ENCODE results near the gene MUTYH. TPM values are rescaled to one million over a fixed set of nuclear protein-coding genes. Genes with fewer than 3 reads are reported as not detected.

Gene MUTYH
- total RNA-seq, 4 donors from 2014 or later: 12.6 to 49.2 (median 26.3) TPM

DNA sequence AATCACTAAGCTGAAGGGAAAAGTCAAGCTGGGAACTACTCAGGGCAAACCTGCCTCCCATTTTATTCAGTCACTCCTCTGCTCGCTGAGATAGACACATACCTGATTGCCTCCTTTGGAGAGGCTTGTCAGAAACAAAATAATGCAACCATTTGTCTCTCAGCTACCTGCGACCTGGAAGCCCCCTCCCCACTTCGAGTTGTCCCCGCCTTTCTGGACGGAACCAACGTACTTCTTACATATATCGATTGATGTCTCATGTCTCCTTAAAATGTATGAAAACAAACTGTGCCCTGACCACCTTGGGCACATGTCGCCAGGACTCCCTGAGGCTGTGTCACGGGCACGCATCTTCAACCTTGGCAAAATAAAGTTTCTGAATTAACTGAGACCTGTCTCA is 35.0 kb downstream of the MUTYH start:
- Histone ChIP-seq H3K4me3 (no peak overlapping the region), H3K27me3 (no peaks in the 10 kb centered on the region), H3K4me1 (peaks cover 0 to 6% of the 10 kb centered on the region in 2 donors), H3K27ac (no peak overlapping the region), H3K9me3 (no peaks in the 10 kb centered on the region), H3K36me3 (no peaks in the 10 kb centered on the region)
- TF ChIP-seq, protein P1, sequence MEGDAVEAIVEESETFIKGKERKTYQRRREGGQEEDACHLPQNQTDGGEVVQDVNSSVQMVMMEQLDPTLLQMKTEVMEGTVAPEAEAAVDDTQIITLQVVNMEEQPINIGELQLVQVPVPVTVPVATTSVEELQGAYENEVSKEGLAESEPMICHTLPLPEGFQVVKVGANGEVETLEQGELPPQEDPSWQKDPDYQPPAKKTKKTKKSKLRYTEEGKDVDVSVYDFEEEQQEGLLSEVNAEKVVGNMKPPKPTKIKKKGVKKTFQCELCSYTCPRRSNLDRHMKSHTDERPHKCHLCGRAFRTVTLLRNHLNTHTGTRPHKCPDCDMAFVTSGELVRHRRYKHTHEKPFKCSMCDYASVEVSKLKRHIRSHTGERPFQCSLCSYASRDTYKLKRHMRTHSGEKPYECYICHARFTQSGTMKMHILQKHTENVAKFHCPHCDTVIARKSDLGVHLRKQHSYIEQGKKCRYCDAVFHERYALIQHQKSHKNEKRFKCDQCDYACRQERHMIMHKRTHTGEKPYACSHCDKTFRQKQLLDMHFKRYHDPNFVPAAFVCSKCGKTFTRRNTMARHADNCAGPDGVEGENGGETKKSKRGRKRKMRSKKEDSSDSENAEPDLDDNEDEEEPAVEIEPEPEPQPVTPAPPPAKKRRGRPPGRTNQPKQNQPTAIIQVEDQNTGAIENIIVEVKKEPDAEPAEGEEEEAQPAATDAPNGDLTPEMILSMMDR (IDR thresholded peaks at IDR 0.05): no peak
- no peak for TF ChIP-seq POLR2A (IDR thresholded peaks at IDR 0.05)
- DNase-seq: no peak
- intact Hi-C loops (cut with DNase I; ENCODE audit: low total_unique reads): no loop called here

DNA sequence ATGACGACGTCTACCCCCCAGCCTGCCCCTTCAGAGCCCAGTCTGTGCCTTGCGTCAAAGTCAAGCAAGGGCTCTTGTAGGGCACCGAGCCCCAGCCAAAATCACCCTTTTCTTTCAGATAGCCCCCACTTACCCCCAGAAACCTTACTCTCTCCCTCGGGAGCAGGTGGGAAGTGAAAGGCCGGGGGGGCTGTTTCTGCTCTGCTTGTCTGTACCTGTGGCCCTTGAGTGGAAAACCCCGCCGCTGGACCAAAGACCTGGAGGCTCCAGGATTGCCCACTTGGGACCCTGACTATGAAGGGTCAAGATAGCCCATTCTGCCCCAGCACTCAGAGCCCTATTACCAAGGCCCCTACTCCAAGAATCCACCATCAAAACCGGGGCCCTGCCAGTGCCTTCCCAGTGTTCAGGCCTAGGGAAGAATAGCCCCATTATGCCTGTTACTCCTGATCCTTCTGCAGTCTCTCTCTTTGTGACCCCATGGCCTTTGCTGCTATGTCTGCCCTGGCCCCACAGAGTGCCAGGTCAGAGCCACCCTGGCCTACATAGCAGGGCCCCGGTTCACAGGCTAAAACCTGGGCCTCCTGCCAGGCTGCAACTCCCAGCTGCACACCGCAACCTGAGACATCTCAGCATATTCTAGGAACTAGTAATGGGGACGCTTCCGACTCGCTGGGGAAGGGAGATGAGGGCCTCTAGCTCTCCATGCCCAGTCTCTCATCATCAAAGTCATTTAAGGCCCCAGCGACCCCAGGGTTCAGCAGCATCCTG is 35.7 kb downstream of the MUTYH start:
- H3K27me3 ChIP-seq: no peaks in the 10 kb centered on the region
- DNase-seq: peak; percentile 30 to 48
- no peak for TF ChIP-seq POLR2A (IDR thresholded peaks at IDR 0.05)
- TF ChIP-seq, protein P1 (IDR thresholded peaks at IDR 0.05): no peak
- peak overlapping the region; percentile 76 to 93 for H3K27ac ChIP-seq
- H3K9me3 ChIP-seq: no peaks in the 10 kb centered on the region
- H3K36me3 ChIP-seq: no peaks in the 10 kb centered on the region
- intact Hi-C loops (cut with DNase I; ENCODE audit: low total_unique reads): loop anchor here (5.0 kb wide), 1 partner anchor 292 kb away; the partner anchor contains the start of genes HECTD3 and UROD
- peak overlapping the region; percentile 59 to 65 for H3K4me3 ChIP-seq
- H3K4me1 ChIP-seq: peaks cover 0 to 6% of the 10 kb centered on the region in 2 donors

DNA sequence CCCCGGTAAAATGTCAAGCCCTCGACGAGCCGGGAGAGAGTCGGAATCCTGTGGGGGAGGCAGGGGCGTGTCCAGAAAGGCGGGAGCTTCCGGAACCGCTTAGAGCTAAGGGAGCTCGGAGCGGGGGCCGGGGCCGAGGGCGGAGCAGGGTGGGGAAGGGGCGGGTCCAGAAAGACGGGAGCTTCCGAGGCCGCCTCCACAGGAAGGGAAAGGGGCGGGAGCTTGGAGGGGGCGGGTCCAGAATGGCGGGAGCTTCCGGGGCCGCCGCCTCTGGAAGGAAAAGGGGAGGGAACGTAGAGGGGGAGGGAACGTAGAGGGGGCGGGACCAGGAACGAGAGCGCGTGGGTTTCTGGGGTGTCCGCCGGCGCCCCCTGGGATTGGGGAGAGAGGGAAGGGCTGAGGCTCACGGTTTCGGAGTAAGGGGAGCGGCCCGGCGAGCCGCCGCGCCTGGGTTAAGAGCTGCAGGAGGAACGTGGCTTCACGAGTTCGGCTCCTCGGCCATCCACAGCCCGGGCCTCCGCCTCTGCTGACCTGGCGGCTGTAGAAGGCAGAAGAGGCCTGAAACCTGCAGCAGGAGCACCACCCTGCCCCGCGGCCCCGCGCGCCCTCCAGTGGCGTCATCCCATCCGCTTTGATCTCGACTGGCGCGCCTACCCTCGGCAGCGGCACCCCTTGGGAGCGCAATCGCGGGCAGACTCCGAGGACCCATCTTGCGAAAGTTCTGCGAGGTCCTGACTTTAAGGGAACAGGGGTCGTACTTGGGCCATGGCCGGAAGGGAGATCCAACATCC is 36.5 kb downstream of the MUTYH start:
- DNase-seq: peak; percentile 99
- Histone ChIP-seq H3K36me3 (no peaks in the 10 kb centered on the region), H3K4me1 (peaks cover 0 to 6% of the 10 kb centered on the region in 2 donors), H3K27me3 (no peaks in the 10 kb centered on the region), H3K27ac (peak overlapping the region; percentile 76 to 93), H3K4me3 (peak overlapping the region; percentile 59 to 65), H3K9me3 (no peaks in the 10 kb centered on the region)
- TF ChIP-seq, protein P1 (IDR thresholded peaks at IDR 0.05): peak; percentile 66 to 86 (median 78)
- peak; percentile 32 to 68 for TF ChIP-seq POLR2A (IDR thresholded peaks at IDR 0.05)
- intact Hi-C loops (cut with DNase I; ENCODE audit: low total_unique reads): loop anchor here (5.0 kb wide), 1 partner anchor 291 kb away; the partner anchor contains the start of genes HECTD3 and UROD

DNA sequence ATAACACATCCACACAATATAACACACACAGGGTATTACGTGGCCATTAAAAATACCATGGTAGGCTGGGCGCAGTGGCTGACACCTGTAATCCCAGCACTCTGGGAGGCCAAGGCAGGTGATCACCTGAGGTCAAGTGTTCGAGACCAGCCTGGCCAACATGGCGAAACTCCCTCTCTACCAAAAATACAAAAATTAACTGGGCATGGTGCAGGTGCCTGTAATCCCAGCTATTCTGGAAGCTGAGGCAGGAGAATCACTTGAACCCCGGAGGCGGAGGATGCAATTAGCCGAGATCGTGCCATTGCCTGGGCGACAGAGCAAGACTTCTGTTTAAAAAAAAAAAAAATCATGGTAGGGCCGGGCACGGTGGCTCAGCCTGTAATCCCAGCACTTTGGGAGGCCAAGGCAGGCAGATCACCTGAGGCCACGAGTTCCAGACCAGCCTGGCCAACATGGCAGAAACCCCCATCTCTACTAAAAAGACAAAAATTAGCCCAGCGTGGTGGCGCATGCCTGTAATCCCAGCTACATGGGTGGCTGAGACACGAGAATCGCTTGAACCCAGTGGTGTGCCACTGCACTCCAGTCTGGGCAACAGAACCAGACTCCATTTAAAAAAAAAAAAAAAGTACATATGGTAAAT is 37.6 kb downstream of the MUTYH start:
- Histone ChIP-seq H3K4me1 (peaks cover 0 to 6% of the 10 kb centered on the region in 2 donors), H3K4me3 (peak overlapping the region; percentile 59 to 65), H3K36me3 (no peaks in the 10 kb centered on the region), H3K27me3 (no peaks in the 10 kb centered on the region), H3K9me3 (no peaks in the 10 kb centered on the region), H3K27ac (peak overlapping the region; percentile 67 to 92)
- no peak for DNase-seq
- intact Hi-C loops (cut with DNase I; ENCODE audit: low total_unique reads): loop anchor here (5.0 kb wide), 1 partner anchor 290 kb away; the partner anchor contains the start of genes HECTD3 and UROD
- TF ChIP-seq POLR2A (IDR thresholded peaks at IDR 0.05): no peak
- TF ChIP-seq, protein P1 (IDR thresholded peaks at IDR 0.05): no peak

All from uterus (tissue), 4 donors.